Measurements from ENCODE around the gene CAMSAP1.

DNA sequence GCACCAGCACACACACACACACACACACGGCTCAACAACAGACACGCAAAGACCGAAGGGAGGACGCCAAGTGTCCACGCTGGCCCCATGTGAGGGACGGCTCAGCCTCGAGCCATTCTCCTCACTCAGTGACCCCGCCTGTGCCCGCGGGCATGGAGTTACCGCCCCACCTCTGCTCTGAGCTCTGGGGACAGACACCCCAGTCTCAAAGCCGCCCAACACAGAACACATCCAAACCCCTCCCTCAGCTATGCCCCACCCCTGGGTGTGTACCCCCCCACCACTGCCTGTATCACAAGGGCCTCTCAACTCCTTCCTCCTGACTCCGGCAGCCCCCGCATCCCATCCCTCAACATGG lies 81.2 kb downstream of the CAMSAP1 start:
- TF ChIP-seq POLR2A (IDR thresholded peaks at IDR 0.05) (no peak), POLR2AphosphoS5 (IDR thresholded peaks at IDR 0.05) (no peak)
- TF ChIP-seq, protein P1, sequence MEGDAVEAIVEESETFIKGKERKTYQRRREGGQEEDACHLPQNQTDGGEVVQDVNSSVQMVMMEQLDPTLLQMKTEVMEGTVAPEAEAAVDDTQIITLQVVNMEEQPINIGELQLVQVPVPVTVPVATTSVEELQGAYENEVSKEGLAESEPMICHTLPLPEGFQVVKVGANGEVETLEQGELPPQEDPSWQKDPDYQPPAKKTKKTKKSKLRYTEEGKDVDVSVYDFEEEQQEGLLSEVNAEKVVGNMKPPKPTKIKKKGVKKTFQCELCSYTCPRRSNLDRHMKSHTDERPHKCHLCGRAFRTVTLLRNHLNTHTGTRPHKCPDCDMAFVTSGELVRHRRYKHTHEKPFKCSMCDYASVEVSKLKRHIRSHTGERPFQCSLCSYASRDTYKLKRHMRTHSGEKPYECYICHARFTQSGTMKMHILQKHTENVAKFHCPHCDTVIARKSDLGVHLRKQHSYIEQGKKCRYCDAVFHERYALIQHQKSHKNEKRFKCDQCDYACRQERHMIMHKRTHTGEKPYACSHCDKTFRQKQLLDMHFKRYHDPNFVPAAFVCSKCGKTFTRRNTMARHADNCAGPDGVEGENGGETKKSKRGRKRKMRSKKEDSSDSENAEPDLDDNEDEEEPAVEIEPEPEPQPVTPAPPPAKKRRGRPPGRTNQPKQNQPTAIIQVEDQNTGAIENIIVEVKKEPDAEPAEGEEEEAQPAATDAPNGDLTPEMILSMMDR (IDR thresholded peaks at IDR 0.05 in 8 of 11, conservative IDR thresholded peaks at IDR 0.05 in 3 of 11), result no peak
